Activated gamma-delta T cell treated with Interleukin-2 at 50 U/mL for 16 hours (primary cell): ENCODE data around the gene TEDDM1.
"Not testable (repeated sequence)": the region's sequence is repeated elsewhere in the genome, so short reads cannot be mapped to it uniquely, and the experiment has no call there.

Source experiments
- DNase-seq: peaks from one replicate; pipeline ENCODE4 v3.0.0-alpha.2; 2020

TEDDM1 gene

DNA sequence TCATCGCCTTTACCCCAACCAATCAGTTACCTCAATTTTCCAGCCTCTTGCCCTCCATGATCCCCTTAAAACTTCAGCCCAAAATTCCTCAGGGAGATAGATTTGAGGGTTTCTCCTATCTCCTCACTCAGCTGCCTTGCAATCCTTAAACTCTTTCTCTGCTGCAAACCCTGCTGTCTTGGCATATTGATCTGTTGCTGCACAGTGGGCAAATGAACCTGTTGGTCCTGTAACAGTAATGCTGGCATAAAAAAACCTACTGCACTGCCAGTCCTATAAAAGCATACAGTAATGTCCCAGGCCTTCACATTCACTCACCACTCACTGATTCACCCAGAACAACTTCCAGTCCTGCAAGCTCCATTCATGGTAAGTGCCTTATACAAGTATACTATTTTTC is 5.1 kb upstream of the TEDDM1 start:
- no peak for DNase-seq

DNA sequence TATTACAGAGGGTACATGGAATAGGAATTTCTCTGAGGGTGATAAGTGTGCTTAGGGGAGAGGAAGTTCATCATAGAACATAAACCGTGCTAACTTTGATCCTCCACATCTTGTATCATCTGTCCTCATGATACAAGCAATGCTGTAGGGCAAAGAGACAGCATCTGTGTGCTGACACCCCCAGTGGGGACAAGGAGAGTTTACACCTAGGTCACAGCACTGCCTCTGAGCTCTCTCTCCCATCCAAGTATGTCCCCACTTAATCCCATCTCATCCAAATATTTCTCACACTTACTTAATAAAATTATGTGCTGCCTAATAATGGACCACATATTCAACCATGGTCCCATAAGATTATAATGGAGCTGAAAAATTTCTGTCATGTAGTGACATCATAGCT is 4.3 kb upstream of the TEDDM1 start:
- no peak for DNase-seq

DNA sequence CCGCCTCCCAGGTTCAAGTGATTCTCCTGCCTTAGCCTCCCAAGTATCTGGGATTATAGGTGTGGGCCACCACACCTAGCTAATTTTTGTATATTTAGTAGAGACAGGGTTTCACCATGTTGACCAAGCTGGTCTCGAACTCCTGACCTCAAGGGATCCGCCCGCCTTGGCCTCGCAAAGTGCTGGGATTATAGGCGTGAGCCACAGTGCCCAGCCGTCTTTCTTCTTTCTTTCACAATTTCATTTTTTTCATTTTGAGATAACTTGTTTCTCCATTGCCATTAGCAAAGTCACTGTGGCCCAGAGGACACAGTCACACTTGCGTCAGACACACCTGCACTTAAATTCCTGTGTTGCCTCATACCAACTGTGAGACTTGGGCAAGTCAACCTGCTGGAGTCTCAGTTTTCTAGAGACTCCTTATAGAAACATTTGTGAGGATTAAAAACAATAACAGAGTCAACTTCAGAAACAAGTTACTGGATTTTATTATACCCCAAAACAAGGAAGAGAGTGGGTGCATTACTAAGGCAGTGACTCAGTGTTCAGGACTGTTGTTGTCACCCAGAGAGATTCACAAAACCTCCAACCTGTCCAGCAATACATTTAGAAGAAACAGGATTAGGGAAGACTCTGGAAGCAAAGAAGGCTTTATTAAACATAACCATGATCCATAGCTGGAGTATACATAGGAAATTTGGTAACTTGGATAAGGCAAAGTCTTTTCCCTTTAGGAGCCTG is 2.6 kb downstream of the TEDDM1 start:
- no peak for DNase-seq

- DNase-seq = no peak
These were observed 4.6 kb downstream of the TEDDM1 start for GRCh38 chr1:182395906-182396305.

DNA sequence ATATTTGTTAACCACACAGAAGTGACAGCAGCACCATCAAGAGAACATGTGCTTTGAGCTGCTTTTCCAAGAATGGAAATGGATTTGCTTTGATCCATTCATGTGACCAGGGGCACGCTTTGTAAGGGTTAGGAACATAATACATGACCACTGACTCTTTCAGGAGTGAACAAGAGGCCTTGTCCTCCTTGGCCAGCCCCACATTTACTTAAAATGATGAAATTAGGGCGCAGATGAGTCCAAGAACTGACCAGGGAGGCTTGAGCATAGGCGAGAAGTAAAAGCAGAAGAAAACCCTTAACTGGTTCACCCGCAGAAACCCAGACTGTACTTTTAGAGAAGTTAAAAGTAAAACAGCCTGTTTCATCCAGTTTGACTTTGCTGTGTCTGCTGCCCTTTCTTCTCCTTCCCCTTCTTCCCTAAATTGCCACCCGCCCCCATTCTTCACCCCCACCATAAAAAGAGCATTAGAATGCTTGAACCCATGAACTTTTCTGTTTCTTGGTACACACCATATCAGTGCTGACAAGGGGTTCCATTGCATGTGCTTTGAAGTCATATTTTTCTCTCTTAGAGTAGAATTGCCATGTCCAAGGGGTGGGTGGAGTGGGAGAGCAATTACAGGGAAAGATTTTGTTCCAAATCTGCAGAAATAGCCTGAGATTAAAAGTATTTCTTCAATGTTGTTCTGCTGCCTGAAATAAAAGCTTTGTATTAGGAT is 6.3 kb downstream of the TEDDM1 start:
- no peak for DNase-seq

DNA sequence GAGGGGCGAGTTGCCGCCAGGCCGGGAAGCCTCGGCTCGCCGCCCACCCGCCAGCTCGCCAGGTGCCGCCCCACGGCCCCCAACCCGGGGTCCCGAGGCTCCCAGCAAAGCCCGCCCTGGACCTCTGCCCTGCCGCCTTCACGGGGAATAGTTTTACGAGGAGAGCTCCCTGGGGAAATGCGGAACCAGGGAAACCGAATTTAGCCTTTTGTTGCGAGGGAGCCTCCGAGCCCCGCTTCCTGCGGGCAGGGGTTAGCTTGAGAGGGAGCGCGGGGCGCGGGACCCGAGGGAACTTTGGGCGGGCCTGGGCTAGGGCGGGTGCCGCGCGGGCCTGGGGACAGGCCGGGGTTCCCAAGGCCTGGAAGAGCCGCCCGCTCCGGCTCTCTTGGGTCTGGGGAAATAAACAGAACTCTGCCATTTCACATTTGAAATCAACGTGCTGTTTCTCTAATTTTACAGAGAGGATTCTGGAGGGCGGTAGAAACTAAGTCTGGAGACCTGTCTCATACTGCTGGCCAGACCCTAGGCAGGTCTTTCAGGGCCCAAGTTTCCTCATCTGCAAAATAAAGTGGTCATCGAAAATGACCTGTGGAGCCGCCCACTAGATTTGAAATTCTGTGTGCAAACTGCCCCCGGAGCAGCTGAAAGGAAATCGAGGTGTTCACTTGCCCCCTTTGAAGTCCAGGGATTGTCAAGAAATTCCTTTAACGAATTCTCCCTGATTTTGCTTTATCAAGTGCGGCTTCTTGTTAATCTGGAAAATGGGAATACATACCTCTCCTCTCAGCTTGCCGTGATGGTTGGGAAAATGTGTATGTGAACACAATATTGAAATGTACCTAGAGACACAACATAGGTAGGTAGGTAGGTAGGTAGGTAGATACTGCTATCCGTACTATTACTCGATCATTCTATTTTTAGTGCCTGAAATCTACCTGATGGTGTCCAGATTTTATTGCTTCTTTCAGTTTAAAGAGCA is 8.1 kb downstream of the TEDDM1 start:
- peak; percentile 6 for DNase-seq

DNA sequence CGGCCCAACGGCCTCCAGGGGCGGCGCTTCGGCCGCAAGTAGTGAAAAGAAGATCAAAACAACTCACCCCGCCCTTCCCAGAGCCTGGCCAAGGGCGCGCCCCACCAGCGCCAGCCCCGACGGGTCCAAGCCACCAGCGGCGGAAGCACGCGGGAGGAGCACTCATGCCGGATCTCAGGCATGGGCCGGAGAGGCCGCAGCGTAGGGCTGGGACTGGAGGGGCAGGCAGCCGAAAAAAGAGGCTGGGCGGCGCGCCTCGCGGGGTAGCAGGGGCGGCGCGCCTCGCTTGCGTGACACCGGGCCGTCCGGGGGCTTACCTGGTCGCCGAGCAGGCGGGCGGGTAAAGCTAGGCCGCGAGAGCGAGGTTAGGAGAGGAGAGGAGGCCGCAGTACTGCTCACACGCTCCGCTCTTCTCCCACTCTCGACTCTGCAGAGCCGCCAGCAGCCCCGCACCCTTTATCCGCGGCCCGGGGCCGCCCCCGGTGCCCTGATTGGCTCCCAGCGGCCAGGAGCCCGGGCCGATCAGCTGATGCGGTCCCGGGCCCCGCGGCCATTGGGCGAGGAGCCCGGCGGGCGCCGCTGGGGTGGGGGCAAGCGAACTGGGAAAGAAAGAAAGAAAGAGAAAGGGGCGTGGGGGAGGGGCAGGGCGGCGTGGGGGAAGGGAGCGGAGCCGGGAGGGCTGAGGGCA is 9.0 kb downstream of the TEDDM1 start, which contains the start of gene GLUL:
TSS of gene GLUL (minus strand) at position 429 of the 688 bp plus-strand sequence. CDS start 3,053 bp downstream, outside the sequence.
- DNase-seq = peak; percentile 49

- no peak for DNase-seq
These were observed 9.5 kb downstream of the TEDDM1 start for GRCh38 chr1:182391028-182391361.

- no peak for DNase-seq
These were observed 10.8 kb downstream of the TEDDM1 start for GRCh38 chr1:182389619-182390047.

GRCh38 chr1:182388392-182389134 is 11.9 kb downstream of the TEDDM1 start:
- no peak for DNase-seq

DNA sequence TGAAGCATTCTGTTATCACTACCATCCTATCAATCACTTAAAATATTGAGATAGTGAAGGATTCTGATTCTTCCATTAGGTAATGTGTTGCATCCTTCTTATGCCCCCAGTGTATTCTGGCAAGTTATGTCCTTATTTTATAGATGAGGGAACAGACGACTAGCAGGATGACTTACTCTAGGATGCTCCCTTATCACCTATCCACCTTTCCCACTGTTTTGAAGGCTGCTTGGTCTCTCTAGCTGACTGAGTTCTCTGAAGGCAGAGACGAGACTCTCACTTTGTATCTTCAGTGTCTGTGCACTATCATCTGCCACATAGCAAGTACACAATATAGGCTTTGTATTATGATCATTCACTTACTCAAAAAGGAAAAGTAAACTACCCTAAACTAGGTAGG is 12.9 kb downstream of the TEDDM1 start:
- no peak for DNase-seq

GRCh38 chr1:182386980-182387379 is 13.5 kb downstream of the TEDDM1 start:
- no peak for DNase-seq

GRCh38 chr1:182385885-182386853 is 14.3 kb downstream of the TEDDM1 start:
- no peak for DNase-seq

- no peak for DNase-seq
These were observed 16.0 kb downstream of the TEDDM1 start for GRCh38 chr1:182384387-182384960.

- no peak for DNase-seq
These were observed 16.5 kb downstream of the TEDDM1 start for GRCh38 chr1:182383934-182384333.

- no peak for DNase-seq
These were observed 17.3 kb downstream of the TEDDM1 start for GRCh38 chr1:182383037-182383661.

- DNase-seq = no peak
These were observed 18.3 kb downstream of the TEDDM1 start for GRCh38 chr1:182381962-182382819.

DNA sequence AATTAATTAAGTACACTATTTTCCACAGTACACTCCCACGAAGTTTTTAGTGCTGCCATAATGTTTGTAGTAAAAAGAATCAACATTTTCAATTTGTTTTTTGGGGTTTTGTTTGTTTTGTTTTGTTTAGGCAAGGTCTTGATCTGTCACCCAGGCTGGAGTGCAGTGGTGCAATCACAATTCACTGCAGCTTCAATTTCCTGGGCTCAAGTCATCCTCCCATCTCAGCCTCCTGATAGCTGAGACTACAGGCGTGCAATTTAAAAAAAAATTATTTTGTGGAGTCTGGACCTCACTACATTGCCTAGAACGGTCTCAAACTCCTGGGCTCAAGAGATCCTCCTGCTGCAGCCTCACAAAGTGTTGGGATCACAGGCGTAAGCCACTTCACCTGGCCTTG is 20.3 kb downstream of the TEDDM1 start:
- DNase-seq = no peak

DNA sequence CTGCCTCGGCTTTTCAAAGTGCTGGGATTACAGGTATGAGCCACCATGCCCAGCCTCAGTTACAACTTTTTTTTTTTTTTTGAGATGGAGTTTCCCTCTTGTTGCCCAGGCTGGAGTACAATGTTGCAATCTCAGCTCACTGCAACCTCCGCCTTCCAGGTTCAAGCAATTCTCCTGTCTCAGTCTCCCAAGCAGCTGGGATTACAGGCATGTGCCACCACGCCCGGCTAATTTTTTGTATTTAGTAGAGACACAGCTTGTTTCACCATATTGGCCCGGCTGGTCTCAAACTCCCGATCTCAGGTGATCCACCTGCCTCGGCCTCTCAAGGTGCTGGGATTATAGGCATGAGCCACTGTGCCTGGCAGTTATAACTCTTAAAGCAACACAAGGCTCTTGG is 20.7 kb downstream of the TEDDM1 start:
- not testable (repeated sequence) for DNase-seq
